Keratinocyte (primary cell): ENCODE data around the gene OR8H1.

Experiments
- CTCF ChIP-seq, 3 experiments: IDR thresholded peaks in 1 of 3; conservative IDR thresholded peaks in 1 of 3; optimal IDR thresholded peaks in 1 of 3; 2 replicates in 2 of 3; 3 replicates in 1 of 3; pipeline versions ENCODE3 to v1.5.1; 2011; ENCODE audit warnings: low read length in 3 of 3, mild to moderate bottlenecking in 3 of 3, moderate library complexity in 2 of 3, control low read depth in 1 of 3, inconsistent platforms in 1 of 3; ENCODE audit not compliant: insufficient read depth in 2 of 3; ENCODE audit errors: extremely low read depth in 1 of 3
- EZH2 ChIP-seq: IDR thresholded peaks from one replicate; pipeline ENCODE4 v1.6.1; 2012; ENCODE audit warnings: inconsistent platforms, mild to moderate bottlenecking, low read length, moderate library complexity

DNA sequence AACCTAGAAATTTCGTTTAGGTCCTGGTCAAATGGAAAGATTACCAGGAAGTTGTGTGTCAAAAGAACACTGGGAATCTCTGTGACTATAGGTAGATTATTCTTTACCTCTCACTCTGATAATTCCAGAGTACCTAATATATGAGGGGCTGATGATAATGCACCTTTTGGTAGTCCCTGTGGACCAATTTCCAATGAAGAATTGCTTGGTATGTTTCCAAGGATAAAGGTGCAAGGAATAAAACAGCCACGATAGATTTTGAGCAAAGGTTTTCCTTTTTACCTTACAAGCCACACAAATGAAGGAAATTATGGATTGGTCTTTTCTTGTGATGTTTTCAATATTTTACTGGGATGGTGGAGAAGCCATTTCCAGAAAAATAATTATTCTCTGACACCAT is at the start of gene OR8H1:
- no peak for TF ChIP-seq CTCF (optimal IDR thresholded peaks at IDR 0.05 in 1 of 3, IDR thresholded peaks at IDR 0.05 in 1 of 3, conservative IDR thresholded peaks at IDR 0.05 in 1 of 3; ENCODE audit: extremely low read depth in 1 of 3, insufficient read depth in 2 of 3, low read length in 3 of 3)
- no peak for TF ChIP-seq EZH2
